OCI-M1 (cell line): ENCODE results near the gene ACVR2A.
A peak's percentile ranks its signal among the peaks of the same experiment; 100 is the strongest.

ENCODE experiments used
- DNase-seq: peaks from one replicate; lab custom pipeline; 2025; lab: John Stamatoyannopoulos, UW

The ACVR2A gene

DNA sequence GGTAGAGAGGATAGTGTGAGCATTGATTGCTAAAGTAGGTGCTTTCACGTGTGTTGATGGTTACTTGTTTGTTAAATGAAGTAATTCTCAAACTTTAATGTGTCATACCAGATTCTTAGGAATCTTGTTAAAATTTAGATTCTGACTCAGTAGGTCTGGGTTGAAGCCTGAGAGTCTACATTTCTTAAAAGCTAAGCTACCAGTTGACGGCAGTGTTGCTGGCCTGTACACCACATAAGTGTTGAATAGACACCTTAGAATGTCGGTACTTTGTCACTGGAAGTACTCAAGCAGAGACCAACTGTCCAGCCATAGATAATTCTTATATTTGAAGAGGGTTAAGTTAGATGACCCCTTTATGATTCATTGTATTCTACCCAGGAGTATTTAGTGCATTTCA lies 79.8 kb downstream of the ACVR2A start:
- no peak for DNase-seq

DNA sequence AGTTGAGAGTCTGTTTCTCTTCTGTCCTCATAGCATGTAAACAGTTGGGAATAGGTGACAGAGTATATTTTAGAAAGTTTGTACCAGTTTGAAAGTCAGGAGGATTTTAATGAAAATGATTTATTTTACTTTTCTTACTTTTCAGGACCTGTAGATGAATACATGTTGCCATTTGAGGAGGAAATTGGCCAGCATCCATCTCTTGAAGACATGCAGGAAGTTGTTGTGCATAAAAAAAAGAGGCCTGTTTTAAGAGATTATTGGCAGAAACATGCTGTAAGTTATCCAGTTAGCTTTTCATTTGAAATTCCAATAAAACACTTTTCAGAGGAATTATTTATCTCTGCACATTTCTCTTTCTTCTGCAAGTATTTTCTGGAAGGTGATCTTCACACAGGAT lies 81.1 kb downstream of the ACVR2A start:
- DNase-seq = peak; percentile 34

GRCh38 chr2:147927053-147927588 lies 82.3 kb downstream of the ACVR2A start:
- DNase-seq = no peak

- DNase-seq = no peak
Observed at GRCh38 chr2:147933931-147934330, 89.1 kb downstream of the ACVR2A start.

DNA sequence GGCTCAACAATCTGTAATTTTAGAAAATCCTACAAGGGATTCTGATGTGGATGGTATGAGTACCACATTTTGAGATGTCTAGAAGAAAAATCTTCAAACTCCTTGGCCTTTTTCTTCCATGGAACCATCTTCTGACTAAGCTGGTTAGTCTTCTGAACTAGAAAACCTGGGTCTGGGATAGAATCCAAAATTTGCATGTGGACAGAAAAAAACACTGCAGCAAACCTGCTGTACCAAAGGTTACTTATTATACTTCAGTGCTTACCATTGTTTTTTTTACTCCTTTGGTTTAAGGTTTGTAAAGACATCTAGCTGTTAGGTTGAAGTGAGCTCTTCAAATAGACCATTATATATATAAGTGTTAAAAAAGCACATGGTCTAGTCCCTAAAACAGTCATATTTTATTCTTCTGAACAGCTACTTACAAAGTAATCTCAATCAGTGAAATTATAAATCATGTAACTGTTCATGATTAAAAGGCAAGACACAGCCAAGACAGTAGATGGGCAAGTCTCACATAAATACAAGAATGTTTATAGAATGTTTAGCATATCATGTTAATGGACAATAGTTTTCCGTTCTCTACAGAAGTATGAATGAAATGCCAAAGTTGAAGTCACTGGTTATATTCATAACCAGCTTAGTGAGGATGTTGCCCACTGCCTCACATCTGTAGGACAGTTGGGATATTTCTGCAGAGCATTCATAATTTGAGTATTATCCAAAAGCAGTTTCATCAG lies 90.2 kb downstream of the ACVR2A start:
- no peak for DNase-seq

DNA sequence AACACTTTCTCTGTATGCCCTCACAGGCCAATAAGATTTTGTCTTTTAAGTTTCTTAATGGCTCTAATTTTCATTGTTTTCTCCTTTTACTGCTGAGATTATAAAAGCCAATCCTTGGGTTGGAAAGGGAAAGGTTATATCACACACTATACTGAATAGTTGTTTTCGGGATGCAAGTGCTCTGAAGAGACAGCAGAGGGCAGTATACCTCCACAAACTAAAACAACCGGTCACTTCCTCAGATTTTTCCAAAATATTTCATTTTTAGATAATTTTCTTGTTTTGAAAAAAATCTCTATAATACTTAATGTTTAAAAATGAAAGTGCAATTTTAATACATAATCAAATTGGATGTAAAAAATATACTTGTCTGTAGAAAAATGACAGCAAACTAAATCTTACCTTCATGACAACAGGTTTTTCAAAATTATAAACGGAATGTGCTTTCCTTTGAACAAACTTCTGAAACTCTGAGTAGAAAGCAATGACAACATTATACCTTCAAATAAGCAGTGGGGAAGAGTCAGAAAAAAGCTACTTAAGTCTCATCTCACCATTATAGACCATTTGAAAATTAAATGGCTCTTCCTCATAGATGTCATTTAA lies 93.0 kb downstream of the ACVR2A start:
- DNase-seq = peak; percentile 43

DNA sequence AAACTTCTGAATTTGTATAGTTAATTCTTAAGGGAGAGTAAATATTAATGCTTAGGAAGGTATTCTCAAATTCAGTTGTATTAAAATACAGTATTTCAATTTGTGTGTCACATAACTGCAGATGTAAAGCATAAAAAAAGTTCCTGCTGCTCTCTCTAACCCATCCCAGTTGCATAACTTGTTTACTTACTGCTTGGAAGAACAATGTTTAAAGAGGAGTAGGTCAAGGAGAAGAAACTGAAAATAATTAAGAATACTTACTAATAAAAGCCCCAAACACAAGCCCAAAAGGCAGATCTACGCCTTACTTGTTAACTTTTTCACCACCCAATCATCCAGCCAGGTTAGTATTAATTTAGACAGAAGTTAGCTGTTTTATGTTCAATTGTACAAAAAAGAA lies 94.5 kb downstream of the ACVR2A start:
- DNase-seq = no peak

DNA sequence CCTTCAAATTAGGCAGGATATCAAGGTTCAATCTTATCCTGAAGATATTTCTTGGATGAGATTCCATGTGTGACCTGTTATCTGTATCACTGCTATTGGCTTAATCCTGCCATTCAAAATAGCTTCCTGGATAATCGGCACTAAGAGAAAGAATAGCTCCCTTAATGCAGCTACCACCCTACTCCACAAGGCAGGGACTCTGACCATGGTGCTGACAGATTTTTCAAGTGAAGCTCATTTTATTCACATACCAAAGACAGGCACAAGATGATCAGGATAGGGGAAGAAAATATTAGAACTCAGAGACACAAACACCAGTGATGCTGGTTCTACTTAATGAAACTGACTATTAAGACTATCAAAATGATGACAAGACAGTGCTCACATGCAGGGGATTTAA lies 100.8 kb downstream of the ACVR2A start:
- no peak for DNase-seq

GRCh38 chr2:147952118-147952517 lies 107.3 kb downstream of the ACVR2A start:
- no peak for DNase-seq

DNA sequence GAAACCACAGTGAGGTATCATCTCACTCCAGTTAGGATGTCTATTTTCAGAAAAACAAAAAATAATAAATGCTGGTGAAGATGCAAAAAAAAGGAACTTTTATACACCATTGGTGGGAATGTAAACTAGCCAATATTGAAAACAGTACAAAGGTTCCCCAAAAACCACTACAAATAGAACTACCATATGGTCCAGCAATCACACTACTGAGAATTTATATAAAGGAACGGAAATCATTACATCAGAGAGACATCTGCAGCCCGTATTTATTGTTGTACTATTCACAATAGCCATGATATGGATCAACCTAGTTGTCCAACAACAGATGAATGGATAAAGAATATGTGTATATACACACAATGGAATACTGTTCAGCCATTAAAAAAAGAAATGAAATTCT lies 123.7 kb downstream of the ACVR2A start:
- no peak for DNase-seq

- DNase-seq = no peak
Observed at GRCh38 chr2:147976102-147976501, 131.3 kb downstream of the ACVR2A start.

- DNase-seq = no peak
Observed at GRCh38 chr2:147977679-147978078, 132.8 kb downstream of the ACVR2A start.
